Endothelial cell of umbilical vein (primary cell): ENCODE results near the gene SEC63. TPM values are rescaled to one million over a fixed set of nuclear protein-coding genes. Genes with fewer than 3 reads are reported as not detected.

Experiments
- BruUV-seq: library from RNA; stranded (reverse); fragments of 400-500 nt; replicated peaks from 2 replicates; lab custom pipeline; 2021; lab: Mats Ljungman, UMichigan
- CTCF ChIA-PET: fragments of 300-600, 350-600 bp; sonication (Branson Sonifier 250); formaldehyde crosslinking; loops from one replicate; lab custom pipeline; 2021; ENCODE audit warnings: antibody characterized with exemption, inconsistent platforms; lab: Charles Lee
- POLR2A ChIA-PET: fragments of 300-600, 350-600 bp; sonication (Branson Sonifier 250); formaldehyde crosslinking; loops from one replicate; lab custom pipeline; 2021; ENCODE audit warnings: antibody characterized with exemption, inconsistent platforms; lab: Charles Lee
- DNase-seq: peaks from one replicate; pipeline ENCODE4 v3.0.0-alpha.2; 2011; ENCODE audit warnings: low read depth, low spot score
- FAIRE-seq: peaks from 2 replicates; lab custom pipeline; 2011; peaks lifted over from hg19 to GRCh38; lab: Jason Lieb, UNC
- H2AFZ ChIP-seq: 2 replicates; pipeline ENCODE4 v1.6.0; 2012; ENCODE audit warnings: low read depth, low read length, control low read depth, inconsistent platforms
- H3K27ac ChIP-seq: 2 replicates; pipeline ENCODE4 v1.5.1; 2011; ENCODE audit warnings: low read depth, mild to moderate bottlenecking, control low read depth, low read length, moderate library complexity; ENCODE audit not compliant: insufficient read depth
- H3K27me3 ChIP-seq, 2 experiments: 2 replicates each; pipeline versions ENCODE4 v1.6.0 to v1.6.1; 2011; ENCODE audit warnings: low read length in 2 of 2, mixed read lengths in 1 of 2; ENCODE audit not compliant: control insufficient read depth in 2 of 2, insufficient read depth in 2 of 2
- H3K36me3 ChIP-seq, 2 experiments: 2 replicates in 1 of 2; 3 replicates in 1 of 2; pipeline ENCODE4 v1.5.1; 2011; ENCODE audit warnings: low read length in 2 of 2, mild to moderate bottlenecking in 1 of 2, moderate library complexity in 1 of 2; ENCODE audit not compliant: control insufficient read depth in 2 of 2, insufficient read depth in 2 of 2; ENCODE audit errors: extremely low read depth in 1 of 2
- H3K4me1 ChIP-seq: 3 replicates; pipeline ENCODE4 v1.5.1; 2011; ENCODE audit warnings: mild to moderate bottlenecking, low read length; ENCODE audit not compliant: control insufficient read depth, insufficient read depth; ENCODE audit errors: extremely low read depth
- H3K4me2 ChIP-seq: 2 replicates; pipeline ENCODE4 v1.6.1; 2011; ENCODE audit warnings: low read length, control low read depth, mixed read lengths; ENCODE audit not compliant: insufficient read depth
- H3K4me3 ChIP-seq, 3 experiments: fragments of 200-600 bp in 1 of 3; sonication (generic), shearing (Covaris generic) in 1 of 3; replicated peaks in 1 of 3; 2 replicates each; pipeline ENCODE4 v1.5.1; 2011 to 2016; ENCODE audit warnings: control low read depth in 3 of 3, low read length in 3 of 3, mild to moderate bottlenecking in 2 of 3, inconsistent platforms in 1 of 3, low read depth in 1 of 3, moderate library complexity in 1 of 3; ENCODE audit not compliant: insufficient read depth in 1 of 3
- H3K79me2 ChIP-seq: 2 replicates; pipeline ENCODE4 v1.6.0; 2012; ENCODE audit warnings: low read length, inconsistent platforms; ENCODE audit not compliant: control insufficient read depth, insufficient read depth
- H3K9ac ChIP-seq: replicated peaks from 2 replicates; pipeline ENCODE3; 2011; ENCODE audit warnings: low read length, control low read depth; ENCODE audit not compliant: insufficient read depth; ENCODE audit errors: extremely low read depth
- H3K9me1 ChIP-seq: replicated peaks from 3 replicates; pipeline ENCODE4 v1.6.0; 2011; ENCODE audit warnings: mild to moderate bottlenecking, low read length; ENCODE audit not compliant: control insufficient read depth, insufficient read depth; ENCODE audit errors: extremely low read depth
- H3K9me3 ChIP-seq: replicated peaks from 2 replicates; pipeline ENCODE4 v1.5.1; 2012; ENCODE audit warnings: low read length, inconsistent platforms; ENCODE audit not compliant: control insufficient read depth, insufficient read depth
- H4K20me1 ChIP-seq: replicated peaks from 2 replicates; pipeline ENCODE3; 2011; ENCODE audit warnings: mild to moderate bottlenecking, low read length; ENCODE audit not compliant: control insufficient read depth, insufficient read depth; ENCODE audit errors: extremely low read depth
- EZH2 ChIP-seq: IDR thresholded peaks from 2 replicates; pipeline ENCODE4 v1.6.1; 2012; ENCODE audit warnings: borderline replicate concordance, low read depth, mild to moderate bottlenecking, moderate library complexity, low read length, inconsistent platforms; ENCODE audit not compliant: severe bottlenecking
- FOS ChIP-seq: IDR thresholded peaks from 2 replicates; pipeline ENCODE4 v1.6.1; 2011; ENCODE audit warnings: mild to moderate bottlenecking, low read length, moderate library complexity, borderline replicate concordance; ENCODE audit not compliant: insufficient read depth
- GATA2 ChIP-seq: IDR thresholded peaks from 2 replicates; pipeline ENCODE4 v1.7.0; 2011; ENCODE audit warnings: low read depth, mild to moderate bottlenecking, moderate library complexity, mixed read lengths, low read length; ENCODE audit not compliant: insufficient read length, insufficient read depth
- JUN ChIP-seq: IDR thresholded peaks from 2 replicates; pipeline ENCODE4 v1.6.1; 2011; ENCODE audit warnings: borderline replicate concordance, low read depth; ENCODE audit not compliant: insufficient read length, insufficient read depth
- MYC ChIP-seq: IDR thresholded peaks from one replicate; pipeline ENCODE4 v1.6.1; 2011; ENCODE audit warnings: mild to moderate bottlenecking, low read depth, low read length
- POLR2A ChIP-seq: IDR thresholded peaks from 2 replicates; pipeline ENCODE4 v1.6.1; 2012; ENCODE audit warnings: low read depth, mild to moderate bottlenecking, control low read depth, low read length
- POLR2AphosphoS5 ChIP-seq: IDR thresholded peaks from 2 replicates; pipeline ENCODE4 v1.6.1; 2012; ENCODE audit warnings: low read depth, mild to moderate bottlenecking, control low read depth, low read length, moderate library complexity; ENCODE audit not compliant: insufficient read depth
- dilution Hi-C: fragments of 300-500 bp; cut with MboI; formaldehyde crosslinking; loops from one replicate; pipeline ENCODE4 v1.15.0; 2019; ENCODE audit warnings: low sequenced_read_pairs; ENCODE audit not compliant: extremely low pct_ligation_motif_present
- intact Hi-C: fragments of 100-400 bp; cut with micrococcal nuclease; formaldehyde crosslinking; loops from one replicate; pipeline ENCODE4 v1.10.0; 2022
- polyA plus RNA-seq, 4 experiments: library from polyadenylated mRNA; depleted of rRNA in 3 of 4; stranded (reverse) in 3 of 4; unstranded in 1 of 4; fragments of >200 nt; gene quantifications; 2 replicates each; pipeline versions ENCODE4 v1.2.1 to v1.2.3, GENCODE V29; 2011 to 2012; ENCODE audit warnings: missing spikeins in 1 of 4
- total RNA-seq: library from RNA; stranded (reverse); gene quantifications from 2 replicates; pipeline ENCODE4 v1.2.3, GENCODE V29; 2021
- TF ChIP-seq, protein P1 (sequence below): IDR thresholded peaks from 2 replicates; pipeline ENCODE4 v1.6.1; 2011; ENCODE audit not compliant: insufficient read depth, insufficient read length
- TF ChIP-seq, protein P2 (sequence below), 2 donors: IDR thresholded peaks; 1 replicate in 1 of 2; 2 replicates in 1 of 2; pipeline ENCODE4 v1.5.1; 2011; ENCODE audit warnings: low read length in 2 of 2, mild to moderate bottlenecking in 2 of 2, moderate library complexity in 2 of 2, control low read depth in 1 of 2, inconsistent platforms in 1 of 2, low read depth in 1 of 2; ENCODE audit not compliant: insufficient read depth in 1 of 2; ENCODE audit errors: extremely low read depth in 1 of 2

Gene SEC63
- total and polyA plus RNA-seq, 2 donors (not counting 3 experiments of a cell fraction or from before 2014, with no cell fraction given) = 14.8 to 132 TPM

DNA sequence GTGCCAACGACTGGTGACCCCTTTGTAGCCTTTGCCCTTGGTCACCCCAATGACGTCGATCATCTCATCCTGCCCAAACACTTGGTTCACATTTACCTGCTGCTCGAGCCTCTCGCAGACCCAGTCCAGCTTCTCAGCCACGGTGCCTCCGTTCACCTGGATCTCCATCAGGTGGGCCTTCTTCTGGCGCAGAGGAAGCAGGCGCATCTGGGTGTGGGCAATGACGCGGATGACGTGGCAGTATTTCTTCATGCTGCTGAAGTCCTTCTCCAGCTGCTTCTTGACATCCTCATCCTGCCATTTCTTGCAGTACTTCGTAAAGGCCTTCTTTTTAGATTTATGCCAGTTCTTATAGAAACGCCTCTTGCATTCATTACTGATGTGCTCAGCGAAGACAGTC lies 46.9 kb upstream of the SEC63 start:
- Histone ChIP-seq H3K27me3 (no peaks in the 10 kb centered on the region), H3K9ac (no peak overlapping the region), H3K79me2 (no peaks in the 10 kb centered on the region), H3K9me3 (no peaks in the 10 kb centered on the region), H4K20me1 (no peaks in the 10 kb centered on the region), H3K27ac (no peak overlapping the region), H3K9me1 (no peaks in the 10 kb centered on the region), H3K36me3 (no peaks in the 10 kb centered on the region), H3K4me3 (no peak overlapping the region), H3K4me2 (no peak overlapping the region), H3K4me1 (no peaks in the 10 kb centered on the region), H2AFZ (no peak overlapping the region)
- FAIRE-seq (no peak), DNase-seq (no peak)
- POLR2A ChIA-PET = no interaction called here
- dilution Hi-C loops (no loop called here), intact Hi-C loops (no loop called here)
- BruUV-seq = no TSS peak
- TF ChIP-seq FOS (no peak), MYC (no peak), JUN (no peak), EZH2 (no peak), GATA2 (no peak), POLR2AphosphoS5 (no peak), POLR2A (no peak)
- TF ChIP-seq, protein P1, sequence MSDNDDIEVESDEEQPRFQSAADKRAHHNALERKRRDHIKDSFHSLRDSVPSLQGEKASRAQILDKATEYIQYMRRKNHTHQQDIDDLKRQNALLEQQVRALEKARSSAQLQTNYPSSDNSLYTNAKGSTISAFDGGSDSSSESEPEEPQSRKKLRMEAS = no peak
- TF ChIP-seq, protein P2, sequence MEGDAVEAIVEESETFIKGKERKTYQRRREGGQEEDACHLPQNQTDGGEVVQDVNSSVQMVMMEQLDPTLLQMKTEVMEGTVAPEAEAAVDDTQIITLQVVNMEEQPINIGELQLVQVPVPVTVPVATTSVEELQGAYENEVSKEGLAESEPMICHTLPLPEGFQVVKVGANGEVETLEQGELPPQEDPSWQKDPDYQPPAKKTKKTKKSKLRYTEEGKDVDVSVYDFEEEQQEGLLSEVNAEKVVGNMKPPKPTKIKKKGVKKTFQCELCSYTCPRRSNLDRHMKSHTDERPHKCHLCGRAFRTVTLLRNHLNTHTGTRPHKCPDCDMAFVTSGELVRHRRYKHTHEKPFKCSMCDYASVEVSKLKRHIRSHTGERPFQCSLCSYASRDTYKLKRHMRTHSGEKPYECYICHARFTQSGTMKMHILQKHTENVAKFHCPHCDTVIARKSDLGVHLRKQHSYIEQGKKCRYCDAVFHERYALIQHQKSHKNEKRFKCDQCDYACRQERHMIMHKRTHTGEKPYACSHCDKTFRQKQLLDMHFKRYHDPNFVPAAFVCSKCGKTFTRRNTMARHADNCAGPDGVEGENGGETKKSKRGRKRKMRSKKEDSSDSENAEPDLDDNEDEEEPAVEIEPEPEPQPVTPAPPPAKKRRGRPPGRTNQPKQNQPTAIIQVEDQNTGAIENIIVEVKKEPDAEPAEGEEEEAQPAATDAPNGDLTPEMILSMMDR (IDR thresholded peaks at IDR 0.05; ENCODE audit: extremely low read depth in 1 of 2, insufficient read depth in 1 of 2, low read depth in 1 of 2, low read length in 2 of 2) = no peak
- CTCF ChIA-PET = no interaction called here
